ENCODE results near the gene CNOT8. TPM values are rescaled to one million over a fixed set of nuclear protein-coding genes. Genes with fewer than 3 reads are reported as not detected.

CNOT8 gene
- total RNA-seq, 2 donors from 2014 or later: 44.6 to 48.8 TPM

DNA sequence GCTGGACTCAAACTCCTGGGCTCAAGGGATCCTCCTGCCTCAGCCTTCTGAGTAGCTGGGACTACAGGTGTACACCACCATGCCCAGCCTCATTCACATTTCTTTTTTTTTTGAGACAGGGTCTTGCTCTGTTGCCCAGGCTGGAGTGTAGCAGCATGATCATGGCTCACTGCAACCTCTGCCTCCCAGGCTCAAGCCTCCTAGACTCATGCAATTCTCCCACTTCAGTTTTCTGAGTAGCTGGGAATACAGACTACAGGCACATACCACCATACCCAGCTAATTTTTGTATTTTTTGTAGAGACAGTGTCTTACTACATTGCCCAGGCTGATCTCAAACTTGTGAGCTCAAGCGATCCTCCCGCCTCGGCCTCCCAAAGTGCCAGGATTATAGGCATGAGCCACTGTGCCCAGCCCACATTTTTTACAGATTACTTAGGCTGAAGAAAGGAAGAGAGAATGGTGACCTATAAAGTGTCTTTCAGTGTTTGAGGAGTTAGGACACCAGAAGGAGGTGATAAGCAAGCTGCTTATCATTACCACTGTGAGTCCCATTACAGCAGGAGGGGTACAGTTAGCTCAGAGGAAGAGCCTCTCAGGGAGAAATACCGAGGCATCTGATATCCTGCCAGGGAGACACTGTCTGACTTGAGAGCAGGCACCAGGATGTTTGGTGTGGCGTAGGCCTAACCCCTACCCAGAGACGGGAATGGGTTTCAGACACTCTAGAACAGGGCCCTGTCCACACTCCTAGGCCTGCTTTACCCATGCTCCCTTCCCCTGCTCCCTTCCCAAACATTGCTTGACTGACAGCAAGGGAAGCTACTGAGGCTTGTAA lies 17.8 kb upstream of the CNOT8 start:
- H3K27ac Mint-ChIP-seq: peak overlapping the region; percentile 53
- 76 to 90% methylated on average over 6 of the region's 6 CpGs for WGBS, 2 experiments (ENCODE audit: insufficient coverage in 1 of 2, insufficient read length in 1 of 2)

DNA sequence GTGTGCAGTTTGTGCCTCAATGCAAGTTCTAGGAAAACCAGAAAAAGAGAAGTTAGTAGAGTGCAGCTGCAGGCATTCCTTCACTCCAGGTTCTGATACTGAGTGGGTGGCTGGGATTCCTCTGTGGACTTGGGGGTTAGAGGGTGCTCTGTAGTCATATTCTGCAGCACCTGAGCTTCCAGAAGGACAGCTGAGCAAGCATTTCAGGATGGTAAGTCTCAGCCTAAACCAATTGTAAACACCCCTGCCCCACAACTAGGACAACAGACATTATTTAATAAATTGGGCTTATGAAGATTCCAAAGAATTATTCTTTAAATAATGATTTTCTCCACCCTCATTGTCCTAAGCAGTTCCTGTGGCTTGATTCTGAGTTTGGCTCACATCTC lies 17.2 kb upstream of the CNOT8 start:
- TF ChIP-seq, protein P1, sequence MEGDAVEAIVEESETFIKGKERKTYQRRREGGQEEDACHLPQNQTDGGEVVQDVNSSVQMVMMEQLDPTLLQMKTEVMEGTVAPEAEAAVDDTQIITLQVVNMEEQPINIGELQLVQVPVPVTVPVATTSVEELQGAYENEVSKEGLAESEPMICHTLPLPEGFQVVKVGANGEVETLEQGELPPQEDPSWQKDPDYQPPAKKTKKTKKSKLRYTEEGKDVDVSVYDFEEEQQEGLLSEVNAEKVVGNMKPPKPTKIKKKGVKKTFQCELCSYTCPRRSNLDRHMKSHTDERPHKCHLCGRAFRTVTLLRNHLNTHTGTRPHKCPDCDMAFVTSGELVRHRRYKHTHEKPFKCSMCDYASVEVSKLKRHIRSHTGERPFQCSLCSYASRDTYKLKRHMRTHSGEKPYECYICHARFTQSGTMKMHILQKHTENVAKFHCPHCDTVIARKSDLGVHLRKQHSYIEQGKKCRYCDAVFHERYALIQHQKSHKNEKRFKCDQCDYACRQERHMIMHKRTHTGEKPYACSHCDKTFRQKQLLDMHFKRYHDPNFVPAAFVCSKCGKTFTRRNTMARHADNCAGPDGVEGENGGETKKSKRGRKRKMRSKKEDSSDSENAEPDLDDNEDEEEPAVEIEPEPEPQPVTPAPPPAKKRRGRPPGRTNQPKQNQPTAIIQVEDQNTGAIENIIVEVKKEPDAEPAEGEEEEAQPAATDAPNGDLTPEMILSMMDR (conservative IDR thresholded peaks at IDR 0.05): no peak
- H3K9me3 Mint-ChIP-seq: no peaks in the 10 kb centered on the region
- H3K27ac Mint-ChIP-seq: no peak overlapping the region
- H3K36me3 ChIP-seq (ENCODE audit: control insufficient read depth, insufficient read depth, low read length): no peaks in the 10 kb centered on the region
- H3K4me1 Mint-ChIP-seq: peaks cover 35% of the 10 kb centered on the region
- no peak for DNase-seq
- H3K36me3 Mint-ChIP-seq (ENCODE audit: low read depth): peaks cover 8% of the 10 kb centered on the region
- no peaks in the 10 kb centered on the region for H3K9me3 ChIP-seq (ENCODE audit: control insufficient read depth, low read length)
- no peak overlapping the region for H3K4me3 ChIP-seq (ENCODE audit: low read length)
- H3K27me3 Mint-ChIP-seq (ENCODE audit: insufficient read depth): peaks cover 11% of the 10 kb centered on the region
- peaks cover 9% of the 10 kb centered on the region for H3K4me1 ChIP-seq (ENCODE audit: control insufficient read depth, insufficient read depth, low read length)
- no peak overlapping the region for H3K27ac ChIP-seq (ENCODE audit: low read depth, low read length)
- no peak overlapping the region for H3K4me3 Mint-ChIP-seq
- no peak overlapping the region for H3K9ac ChIP-seq (ENCODE audit: extremely low read depth, low read length, poor library complexity, severe bottlenecking)
- H3K27me3 ChIP-seq (ENCODE audit: control insufficient read depth, insufficient read depth, low read length, poor library complexity, severe bottlenecking): no peaks in the 10 kb centered on the region

More for the DNA sequence above, 17.8 kb upstream of the CNOT8 start:
- Mint-ChIP-seq H3K36me3 (ENCODE audit: low read depth) (peaks cover 6% of the 10 kb centered on the region), H3K4me3 (no peak overlapping the region), H3K27me3 (ENCODE audit: insufficient read depth) (peaks cover 11% of the 10 kb centered on the region), H3K4me1 (peaks cover 35% of the 10 kb centered on the region), H3K9me3 (no peaks in the 10 kb centered on the region)
- Histone ChIP-seq H3K9ac (ENCODE audit: extremely low read depth, low read length, poor library complexity, severe bottlenecking) (no peak overlapping the region), H3K27ac (ENCODE audit: low read depth, low read length) (no peak overlapping the region), H3K9me3 (ENCODE audit: control insufficient read depth, low read length) (no peaks in the 10 kb centered on the region), H3K27me3 (ENCODE audit: control insufficient read depth, insufficient read depth, low read length, poor library complexity, severe bottlenecking) (no peaks in the 10 kb centered on the region), H3K36me3 (ENCODE audit: control insufficient read depth, insufficient read depth, low read length) (no peaks in the 10 kb centered on the region), H3K4me3 (ENCODE audit: low read length) (no peak overlapping the region), H3K4me1 (ENCODE audit: control insufficient read depth, insufficient read depth, low read length) (peaks cover 9% of the 10 kb centered on the region)
- TF ChIP-seq, protein P1 (conservative IDR thresholded peaks at IDR 0.05): no peak
- DNase-seq: peak; percentile 62

DNA sequence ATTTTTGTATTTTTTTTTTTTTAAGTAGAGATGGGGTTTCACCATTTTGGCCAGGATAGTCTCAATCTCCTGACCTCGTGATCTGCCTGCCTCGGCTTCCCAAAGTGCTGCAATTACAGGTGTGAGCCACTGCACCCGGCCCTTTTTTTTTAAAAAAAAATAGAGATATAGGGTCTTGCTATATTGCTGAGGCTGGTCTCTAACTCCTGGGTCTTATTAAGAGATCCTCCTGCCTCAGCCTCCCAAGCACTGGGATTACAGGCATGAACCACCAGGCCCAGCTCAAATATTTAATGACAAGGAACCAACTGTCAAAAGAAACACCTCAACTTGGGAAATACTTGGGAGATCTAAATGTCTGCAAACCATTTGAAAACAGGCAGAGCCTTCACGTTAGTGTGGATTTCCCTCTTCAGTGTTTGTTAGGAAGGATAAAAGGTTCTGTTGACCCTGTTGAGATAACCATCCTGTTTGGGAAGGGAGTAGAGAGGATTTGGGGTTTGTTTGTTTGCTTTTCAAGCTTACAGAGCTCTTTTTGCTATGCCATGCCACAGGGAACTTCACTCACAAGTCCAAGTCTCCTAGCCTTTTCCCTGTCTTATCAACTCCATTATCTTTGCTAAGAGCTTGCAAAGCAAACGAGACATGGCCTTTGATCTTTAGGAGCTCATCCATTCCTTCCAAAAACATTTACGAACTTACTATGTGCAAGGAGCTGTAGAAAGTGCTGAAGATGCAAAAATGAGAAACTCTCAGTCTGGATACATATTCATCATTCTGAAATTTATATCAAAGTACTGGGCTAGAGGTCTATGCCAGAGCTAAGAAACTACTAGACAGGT lies 15.5 kb upstream of the CNOT8 start:
- Mint-ChIP-seq H3K36me3 (ENCODE audit: low read depth) (peaks cover 6% of the 10 kb centered on the region), H3K9me3 (no peaks in the 10 kb centered on the region), H3K27ac (peak overlapping the region; percentile 89), H3K27me3 (ENCODE audit: insufficient read depth) (peaks cover 11% of the 10 kb centered on the region), H3K4me1 (peaks cover 28% of the 10 kb centered on the region), H3K4me3 (peak overlapping the region; percentile 20)
- no peak overlapping the region for H3K4me3 ChIP-seq (ENCODE audit: low read length)
- TF ChIP-seq, protein P1 (conservative IDR thresholded peaks at IDR 0.05): no peak
- no peak overlapping the region for H3K9ac ChIP-seq (ENCODE audit: extremely low read depth, low read length, poor library complexity, severe bottlenecking)
- H3K9me3 ChIP-seq (ENCODE audit: control insufficient read depth, low read length): no peaks in the 10 kb centered on the region
- H3K27me3 ChIP-seq (ENCODE audit: control insufficient read depth, insufficient read depth, low read length, poor library complexity, severe bottlenecking): no peaks in the 10 kb centered on the region
- H3K4me1 ChIP-seq (ENCODE audit: control insufficient read depth, insufficient read depth, low read length): peaks cover 9% of the 10 kb centered on the region
- no peak overlapping the region for H3K27ac ChIP-seq (ENCODE audit: low read depth, low read length)
- no peak for DNase-seq
- H3K36me3 ChIP-seq (ENCODE audit: control insufficient read depth, insufficient read depth, low read length): no peaks in the 10 kb centered on the region
- 54 to 83% methylated on average over 3 to 6 of the region's 6 CpGs for WGBS, 2 experiments (ENCODE audit: insufficient coverage in 1 of 2, insufficient read length in 1 of 2)

All from endodermal cell (in vitro differentiated cells).